ENCODE results near the gene EEIG2.

Gene EEIG2

DNA sequence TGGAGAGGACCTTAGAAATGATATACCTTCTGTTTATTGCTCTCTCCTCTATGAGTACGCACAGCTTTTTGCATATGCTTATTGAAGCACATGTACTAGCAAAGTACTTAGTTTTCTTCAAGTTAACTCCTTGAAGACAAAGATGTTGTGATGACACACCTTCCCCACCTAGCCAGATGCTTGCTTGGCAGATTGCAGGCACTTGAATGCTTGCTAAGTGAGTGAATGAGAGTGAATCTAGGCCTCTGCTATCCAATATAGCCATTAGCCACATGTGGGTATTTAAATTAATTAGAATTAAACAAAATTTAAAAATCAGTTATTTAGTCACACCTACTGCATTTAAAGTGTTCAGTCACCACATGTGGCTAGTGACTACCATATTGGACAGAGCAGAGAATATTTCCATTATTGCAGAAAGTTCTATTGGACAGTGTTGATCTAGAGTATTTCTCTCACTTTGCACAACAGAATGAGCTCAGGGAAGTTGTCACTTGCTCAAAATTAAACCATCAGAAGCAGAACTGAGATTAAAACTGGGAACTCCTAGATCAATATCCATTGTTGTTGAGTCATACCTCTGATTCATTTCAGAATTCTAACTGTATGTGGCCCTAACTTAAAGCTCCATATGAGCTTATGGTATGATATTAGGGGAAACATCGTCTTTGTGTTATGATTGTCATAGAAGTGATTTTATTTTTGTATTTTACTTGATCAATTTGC lies 8.6 kb upstream of the EEIG2 start:
- DNase-seq, result peak; percentile 92 to 98

DNA sequence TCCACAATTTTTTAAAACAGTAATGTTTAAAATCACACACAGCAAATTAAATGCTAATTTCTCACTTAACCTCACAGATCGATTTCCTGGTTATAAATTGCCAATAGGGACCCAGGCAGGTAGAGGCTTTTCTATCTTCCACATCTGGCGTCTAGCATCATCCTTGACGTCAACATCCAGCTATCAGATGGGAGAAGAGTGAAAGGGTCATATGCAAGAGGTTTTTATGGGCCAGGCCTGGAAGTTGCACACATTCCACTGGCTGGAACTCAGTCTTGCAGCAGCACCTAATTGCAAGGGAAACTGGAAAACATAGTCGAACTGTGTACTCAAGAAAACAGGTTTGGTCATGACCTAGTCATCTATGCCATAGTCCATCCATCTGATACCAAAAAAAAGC lies 6.0 kb upstream of the EEIG2 start:
- no peak for DNase-seq

DNA sequence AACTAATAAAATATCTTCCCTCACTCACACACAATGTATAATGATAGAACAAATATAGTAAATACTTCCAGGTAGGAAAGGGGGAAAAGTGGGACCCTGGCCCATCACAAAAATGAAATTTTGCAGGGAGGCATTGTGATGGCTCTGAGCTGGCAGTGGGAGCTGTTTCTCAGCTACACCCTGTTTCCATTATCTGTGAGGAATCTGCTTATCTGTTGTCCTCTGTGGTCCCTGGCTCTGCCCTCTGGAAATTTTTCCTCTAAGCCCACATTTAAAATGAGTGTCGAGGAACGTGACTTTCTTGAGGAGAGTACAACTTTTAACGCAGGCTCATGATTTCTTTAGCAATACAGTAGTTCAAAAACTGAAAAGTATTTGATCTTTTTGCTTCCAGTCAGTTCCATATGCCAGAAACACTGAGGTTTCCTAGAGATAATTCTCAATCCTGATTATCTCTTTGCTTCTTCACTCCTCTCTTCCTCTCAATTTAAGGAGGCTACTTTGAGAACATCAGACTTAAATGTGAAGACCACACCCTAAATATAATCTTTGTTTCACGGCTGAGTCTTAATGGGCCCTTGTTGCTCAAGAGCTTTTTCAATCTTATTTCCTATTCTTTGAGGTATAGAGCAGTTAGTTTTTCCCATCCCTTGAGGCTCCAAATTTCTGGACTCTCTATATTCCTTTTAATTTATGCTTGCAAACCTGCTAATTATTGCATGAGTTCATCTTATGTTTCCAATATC lies 5.0 kb upstream of the EEIG2 start:
- no peak for DNase-seq

DNA sequence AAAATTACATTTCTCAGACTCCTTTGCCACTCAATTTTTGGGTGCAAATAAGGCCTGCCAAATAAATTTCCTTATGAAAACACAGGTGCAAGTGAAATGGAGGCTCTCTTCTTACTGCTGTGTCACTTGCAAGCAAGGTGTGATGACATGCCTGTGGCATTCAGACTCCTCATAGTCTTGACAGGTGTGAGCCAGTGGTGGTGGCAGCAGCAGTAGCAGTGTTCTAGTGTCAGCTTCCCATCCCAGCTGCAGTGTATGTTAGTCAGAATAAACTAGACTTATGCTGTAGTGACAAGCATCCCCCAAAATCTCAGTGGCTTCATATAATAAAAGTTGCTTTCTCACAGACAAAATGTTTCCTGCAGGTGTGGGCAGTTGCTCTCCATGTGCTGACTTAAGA lies 3.8 kb upstream of the EEIG2 start:
- no peak for DNase-seq

DNA sequence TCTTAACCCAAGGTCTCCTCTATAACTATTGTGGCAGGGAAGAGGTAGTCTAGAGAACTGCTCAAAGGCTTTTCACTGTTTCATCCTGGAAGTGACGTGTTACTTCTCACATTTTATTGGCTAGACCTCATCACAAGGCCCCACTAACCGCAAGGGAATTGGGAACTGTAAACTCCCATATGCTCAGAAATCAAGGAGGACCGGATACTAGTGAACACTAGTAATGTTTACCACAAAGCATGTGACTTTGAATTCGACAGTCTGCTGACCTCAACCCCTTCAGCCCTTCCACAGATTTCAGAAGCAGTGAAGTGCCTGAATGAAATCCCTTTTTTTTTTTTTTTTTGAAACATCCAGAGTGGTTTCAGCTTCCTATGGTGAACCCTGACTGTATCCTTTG lies 3.4 kb upstream of the EEIG2 start:
- peak; percentile 86 to 90 for DNase-seq

DNA sequence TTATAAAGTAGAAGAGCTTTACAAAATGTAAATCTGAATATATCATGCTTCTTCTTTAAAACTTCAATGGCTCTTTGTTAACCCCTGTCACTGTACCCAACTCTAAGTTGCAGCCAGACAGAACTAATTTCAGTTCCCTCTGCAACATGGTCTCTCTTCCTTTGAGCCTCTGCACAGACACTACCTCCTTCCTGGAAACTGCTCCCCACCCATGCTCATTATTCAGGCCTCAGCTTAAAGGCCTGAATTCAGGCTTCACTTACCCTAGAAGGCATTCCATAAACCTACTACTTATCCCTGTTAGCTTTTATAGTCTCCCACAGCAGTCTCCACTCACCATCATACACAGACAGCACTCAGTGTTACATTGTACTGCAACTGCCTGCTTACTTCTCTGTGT lies 2.6 kb upstream of the EEIG2 start:
- DNase-seq, result no peak

DNA sequence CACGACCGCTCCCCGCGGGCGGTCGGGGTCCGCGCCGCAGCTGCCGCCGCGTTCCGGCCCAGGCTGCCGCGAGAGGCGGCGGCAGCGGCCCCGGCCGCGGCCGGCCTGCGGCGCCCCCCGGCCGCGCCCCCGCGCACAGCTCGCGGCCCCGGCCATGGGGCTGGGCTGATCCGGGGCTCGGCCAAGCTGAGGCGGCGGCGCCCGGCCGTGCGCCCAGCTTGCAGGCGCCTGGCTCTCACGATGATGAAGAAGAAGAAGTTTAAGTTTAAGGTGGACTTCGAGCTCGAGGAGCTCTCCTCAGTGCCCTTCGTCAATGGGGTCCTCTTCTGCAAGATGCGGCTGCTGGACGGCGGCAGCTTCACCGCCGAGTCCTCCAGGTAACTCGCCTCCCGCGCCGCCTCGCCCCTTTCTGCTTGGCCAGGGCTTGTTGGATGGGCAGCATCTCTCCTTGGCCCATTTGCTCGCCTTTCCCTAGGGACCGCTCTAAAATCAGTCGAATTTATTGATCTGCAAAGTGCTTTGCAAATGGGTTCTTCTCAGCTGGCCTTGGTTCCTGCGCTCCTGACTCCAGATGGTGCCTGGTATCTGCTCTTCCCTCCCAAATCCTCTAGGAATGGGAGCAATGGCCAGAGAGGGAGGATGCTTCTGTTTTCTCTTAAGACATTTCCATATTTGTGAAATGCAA lies 431 bp downstream of the EEIG2 start:
- no peak for DNase-seq

DNA sequence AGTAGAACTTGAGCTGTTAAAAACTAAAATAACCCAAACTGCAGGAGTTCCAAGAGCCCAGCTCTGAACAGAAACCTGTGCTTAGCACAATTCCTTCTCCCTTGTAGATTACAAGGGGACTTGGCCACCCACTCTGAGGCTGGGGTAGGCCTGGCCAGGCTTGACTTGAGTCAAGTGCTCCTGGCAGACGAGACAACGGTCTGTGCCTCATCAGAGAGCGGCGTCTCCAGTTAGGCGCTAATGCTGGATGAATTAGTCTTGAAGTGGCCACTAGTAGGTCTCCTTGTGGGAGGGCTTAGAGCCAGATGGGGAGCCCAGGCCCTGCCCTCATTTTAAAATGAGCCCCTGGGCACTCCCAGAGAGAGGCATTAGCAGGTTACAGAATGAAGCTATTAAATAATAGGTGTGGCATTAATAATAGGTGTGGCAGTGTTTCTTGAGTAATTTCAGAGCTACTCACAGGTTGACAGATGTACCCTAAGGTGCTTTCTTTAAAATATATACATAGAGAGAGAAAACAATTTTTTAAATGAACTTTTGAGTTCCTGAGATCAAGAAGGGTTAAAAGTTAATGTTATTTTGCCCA lies 1.1 kb downstream of the EEIG2 start:
- DNase-seq, result peak; percentile 80 to 88

DNA sequence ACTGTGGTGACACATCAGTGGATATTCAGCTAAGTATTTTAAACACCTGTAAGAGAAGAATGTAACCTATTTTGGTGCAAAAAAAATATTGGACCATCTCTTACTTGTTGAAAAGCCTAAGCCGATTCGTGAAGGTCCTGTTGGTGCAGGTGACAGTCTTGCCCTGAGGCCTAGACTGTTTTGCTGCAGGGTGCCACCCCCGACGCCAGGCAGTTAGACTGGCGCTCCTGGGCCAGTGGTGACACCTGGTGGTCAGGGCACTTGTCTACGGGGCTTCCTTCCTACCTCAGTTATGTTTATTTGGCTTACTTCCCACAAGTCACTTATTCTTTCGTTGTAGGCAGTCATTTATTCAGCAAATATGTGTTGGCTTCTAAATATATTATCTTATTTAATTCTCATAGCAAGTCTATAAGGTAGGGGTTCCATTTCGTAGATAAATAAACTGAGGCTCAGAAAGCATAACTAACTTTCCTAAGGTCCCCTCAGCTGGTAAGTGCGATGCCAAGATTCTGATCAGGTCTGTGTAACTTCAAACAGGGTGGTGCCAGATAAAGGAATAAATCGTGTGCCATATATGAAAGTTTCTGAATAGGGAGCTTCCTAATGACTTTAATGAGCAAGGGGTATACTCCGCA lies 1.9 kb downstream of the EEIG2 start:
- peak; percentile 59 to 78 for DNase-seq

DNA sequence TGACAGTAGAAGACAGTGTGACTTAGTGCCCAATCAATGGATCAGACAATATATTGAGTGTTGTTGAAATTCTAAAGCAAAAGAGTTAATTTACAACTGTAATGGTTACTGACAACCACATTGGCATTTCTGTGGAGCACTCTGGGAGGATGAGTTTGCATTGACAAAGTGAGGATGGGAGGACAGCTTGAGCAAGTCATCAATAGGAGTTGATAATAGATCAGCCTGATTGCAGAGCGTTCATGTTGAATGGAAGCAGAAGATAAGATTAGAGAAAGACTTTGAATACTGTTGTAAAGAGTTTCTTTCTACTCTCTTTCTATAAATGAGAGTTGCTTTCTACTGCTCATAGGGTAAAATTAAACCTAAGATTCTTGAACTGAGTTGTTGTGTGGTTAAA lies 3.9 kb downstream of the EEIG2 start:
- no peak for DNase-seq

DNA sequence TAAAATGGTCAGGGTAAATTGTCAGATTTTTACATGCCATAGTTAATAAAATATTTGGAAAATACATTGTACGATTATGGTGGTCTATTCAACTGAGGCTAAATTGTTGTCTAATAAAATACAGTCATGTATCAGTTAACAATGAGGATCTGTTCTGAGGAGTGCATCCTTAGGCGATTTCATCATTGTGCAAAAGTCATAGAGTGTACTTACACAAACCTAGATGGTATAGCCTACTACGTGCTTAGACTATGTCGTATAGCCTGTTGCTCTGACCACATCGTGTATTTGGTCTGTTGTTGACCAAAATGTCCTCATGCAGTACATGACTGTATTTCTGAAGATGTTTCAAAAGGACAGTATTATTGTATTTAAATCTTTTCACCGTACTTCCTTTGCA lies 5.2 kb downstream of the EEIG2 start:
- no peak for DNase-seq

DNA sequence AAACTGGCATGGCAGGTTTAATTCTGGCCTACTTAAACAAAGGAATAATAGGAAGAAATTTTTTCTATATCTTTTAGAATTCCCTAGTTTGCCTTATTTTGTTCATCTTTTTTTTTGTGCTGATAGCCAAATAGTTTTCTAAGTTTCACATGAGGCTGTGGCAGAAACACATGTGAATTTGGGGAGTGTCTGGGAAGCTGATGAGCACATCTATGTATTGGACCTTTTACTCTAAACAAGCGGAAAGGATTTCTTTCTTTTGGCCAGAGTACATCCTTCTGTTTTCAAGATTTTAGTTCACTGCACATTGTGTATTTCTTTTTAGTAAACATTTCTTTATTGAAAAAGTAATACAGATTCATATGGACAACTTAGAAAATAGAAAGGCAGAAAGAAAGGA lies 5.6 kb downstream of the EEIG2 start:
- no peak for DNase-seq

DNA sequence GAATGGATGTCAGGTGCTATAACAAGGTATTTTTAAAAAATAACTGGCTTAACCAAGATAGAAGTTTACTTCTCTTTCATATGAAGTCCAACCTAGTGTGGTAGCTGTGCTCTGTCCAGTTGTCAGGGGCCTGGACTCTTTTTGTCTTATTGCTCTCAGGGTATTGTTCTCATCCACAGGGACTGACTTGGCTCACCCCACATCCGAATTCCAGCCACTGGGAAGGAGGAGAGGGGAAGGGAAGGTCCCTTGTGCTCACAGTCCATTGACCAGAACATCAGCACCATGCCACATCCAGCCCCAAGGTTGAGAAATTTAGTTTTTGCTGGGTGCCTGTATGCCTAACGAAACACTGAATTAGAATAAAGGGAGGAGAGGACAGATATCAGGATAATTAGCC lies 8.7 kb downstream of the EEIG2 start:
- no peak for DNase-seq

DNA sequence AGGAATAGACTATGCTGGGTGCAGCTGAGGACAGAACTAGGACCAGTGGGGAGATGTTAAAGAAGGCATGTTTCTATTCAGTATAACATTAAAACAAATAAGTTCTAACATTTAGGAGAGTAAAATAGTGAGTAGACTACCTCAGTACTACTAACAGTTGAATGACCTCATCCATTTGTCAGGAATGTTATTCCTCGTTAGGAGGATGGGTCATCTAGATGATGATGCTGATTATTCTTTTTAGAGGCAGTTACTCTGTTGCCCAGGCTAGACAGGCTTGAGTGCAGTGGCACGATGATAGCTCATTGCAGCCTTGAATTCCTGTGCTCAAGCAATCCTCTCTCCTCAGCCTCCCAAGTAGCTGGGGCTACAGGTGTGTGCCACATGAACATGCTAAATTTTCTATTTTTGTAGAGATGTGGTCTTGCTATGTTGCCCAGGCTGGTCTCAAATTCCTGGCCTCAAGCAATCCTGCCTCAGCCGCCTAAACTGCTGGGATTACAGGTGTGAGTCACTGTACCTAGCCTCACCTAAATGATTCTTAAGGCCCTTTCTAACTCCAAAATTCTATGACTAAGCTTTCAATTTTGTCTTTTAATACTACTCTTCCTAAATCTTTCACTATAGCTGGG lies 9.3 kb downstream of the EEIG2 start:
- no peak for DNase-seq

DNA sequence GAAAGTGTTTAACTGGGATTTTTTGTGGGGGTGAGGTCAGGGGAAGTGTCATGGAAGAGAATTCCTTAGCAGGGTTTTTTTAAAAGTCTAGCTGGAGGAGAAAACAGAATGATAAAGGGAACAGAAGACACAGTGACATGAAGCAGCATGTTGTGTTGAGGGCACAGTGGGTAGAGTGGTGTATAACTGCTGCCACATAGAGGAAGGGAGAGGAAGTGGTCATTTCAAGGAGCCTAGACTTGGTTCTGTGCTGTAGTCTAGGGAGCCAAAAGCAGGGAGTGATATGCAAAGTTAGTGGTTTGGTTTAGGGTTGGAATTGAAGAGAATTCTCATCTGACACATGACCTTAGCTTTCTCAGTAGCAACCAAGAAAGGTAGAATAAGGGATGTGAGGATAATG lies 10.2 kb downstream of the EEIG2 start:
- DNase-seq, result peak in 1 of 2 donors; percentile 52

DNA sequence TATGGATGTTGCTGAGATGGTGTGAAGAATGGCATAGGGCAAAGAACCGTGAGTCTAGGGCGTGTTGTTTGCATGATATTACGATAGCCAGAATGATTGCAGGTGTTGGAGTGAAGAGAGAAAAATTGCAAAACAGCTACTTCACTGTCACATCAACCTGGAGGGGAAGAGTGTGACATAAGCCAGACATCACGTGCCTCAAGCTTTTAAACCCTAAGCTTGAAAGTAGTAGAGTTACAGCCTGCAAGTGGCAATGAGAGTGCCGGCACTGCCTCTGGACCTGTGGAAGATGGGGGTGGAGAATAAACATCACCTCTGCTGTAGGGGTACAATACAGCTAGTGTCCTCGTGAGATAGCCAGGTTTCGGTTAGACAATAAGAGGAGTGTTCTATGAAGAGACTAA lies 11.1 kb downstream of the EEIG2 start:
- DNase-seq, result no peak

DNA sequence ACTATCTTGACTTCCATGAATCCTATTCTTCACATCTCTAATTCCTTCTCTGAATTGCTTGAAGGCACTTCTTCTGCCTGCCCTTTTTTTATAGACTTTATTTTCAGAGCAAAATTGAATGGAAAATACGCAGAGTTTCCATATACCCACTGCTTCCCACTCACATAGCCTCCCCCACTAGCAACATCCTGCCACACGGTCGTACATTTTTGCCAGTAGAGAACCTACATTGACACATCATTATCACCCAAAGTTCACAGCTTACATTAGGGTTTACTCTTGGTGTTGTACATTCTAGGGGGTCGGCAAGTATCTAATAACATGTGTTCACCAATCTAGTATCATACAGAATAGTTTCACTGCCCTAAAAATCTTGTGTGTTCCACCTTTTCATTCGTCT lies 12.3 kb downstream of the EEIG2 start:
- DNase-seq, result no peak

DNA sequence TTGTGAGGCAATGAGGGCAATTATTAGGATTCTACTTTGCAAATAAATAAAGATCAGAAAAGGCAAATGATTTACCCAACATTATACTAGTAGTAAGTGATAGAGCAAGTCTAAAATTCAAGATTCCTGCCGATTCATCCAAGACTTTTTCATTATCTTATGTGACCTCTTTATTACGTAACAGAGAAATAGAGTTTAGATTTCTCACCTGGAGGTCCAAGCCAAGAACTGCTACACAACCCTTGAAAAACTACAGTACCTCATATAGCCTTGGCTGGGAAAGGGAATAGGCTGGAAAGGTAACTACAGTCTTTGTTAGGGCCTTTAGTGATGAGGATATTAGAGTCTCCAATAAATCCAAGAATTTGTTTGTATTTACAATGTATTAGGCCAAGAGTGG lies 13.3 kb downstream of the EEIG2 start:
- no peak for DNase-seq

DNA sequence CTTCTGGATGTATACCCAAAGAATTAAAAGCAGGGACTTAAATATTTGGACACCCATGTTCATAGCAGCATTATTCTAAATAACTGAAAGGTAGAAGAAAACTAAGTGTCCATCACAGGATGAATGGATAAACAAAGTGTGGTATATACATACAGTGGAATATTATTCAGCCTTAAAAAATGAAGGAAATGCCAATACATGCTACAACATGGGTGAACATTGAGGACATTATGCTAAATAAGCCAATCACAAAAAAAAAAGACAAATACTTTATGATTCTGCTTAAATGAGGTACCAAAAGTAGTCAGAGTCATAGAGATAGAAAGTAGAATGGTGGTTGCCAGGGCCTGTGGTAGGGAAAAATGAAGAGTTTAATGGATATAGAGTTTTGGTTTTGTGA lies 14.1 kb downstream of the EEIG2 start:
- no peak for DNase-seq

DNA sequence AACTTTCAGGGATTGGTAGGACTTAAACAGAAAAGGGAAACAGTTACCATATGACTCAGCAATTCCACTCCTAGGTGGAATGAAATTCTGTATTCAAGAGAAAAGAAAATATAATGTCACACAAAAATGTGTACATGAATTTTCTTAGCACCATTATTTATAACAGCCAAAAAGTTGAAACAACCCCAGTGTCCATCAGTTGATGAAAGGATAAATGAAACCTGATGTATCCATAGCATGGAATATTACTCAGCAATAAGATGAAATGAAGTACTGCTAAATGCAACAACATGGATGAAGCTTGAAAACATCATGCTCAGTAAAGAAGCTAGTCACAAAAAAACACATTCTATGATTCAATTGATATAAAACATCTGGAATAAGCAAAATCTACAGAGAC lies 15.5 kb downstream of the EEIG2 start:
- DNase-seq, result no peak

DNA sequence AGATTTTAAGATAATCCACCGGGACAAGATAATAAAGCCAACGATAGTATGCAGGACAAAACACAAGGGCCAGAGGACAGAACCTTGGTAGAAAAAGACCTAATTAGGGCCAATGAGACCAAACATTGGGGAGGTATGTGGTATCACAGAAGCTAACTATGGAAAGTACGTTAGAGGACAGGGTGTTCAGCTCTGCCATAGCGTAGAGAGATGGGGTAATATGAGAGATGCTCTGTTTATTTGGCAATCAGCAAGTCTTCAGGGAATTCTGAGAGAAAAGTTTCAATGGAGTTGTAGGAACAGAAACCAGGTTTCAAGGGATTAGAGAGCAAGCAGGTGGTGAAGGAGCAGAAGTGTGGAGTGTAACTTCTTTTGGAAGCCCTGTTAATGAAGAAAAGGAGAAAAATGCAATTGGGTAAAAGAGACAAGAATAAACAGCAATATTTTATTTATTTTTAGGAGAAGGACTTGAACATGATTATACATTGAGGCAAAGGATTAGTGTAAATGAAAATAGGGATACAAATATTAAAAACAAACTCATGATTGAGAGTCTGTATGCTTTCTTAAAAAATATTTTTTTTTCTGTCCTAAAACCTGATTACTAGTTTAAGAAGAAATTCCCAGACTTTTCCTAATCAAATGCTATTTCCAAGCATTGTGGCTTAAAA lies 24.0 kb downstream of the EEIG2 start:
- DNase-seq, result no peak

DNA sequence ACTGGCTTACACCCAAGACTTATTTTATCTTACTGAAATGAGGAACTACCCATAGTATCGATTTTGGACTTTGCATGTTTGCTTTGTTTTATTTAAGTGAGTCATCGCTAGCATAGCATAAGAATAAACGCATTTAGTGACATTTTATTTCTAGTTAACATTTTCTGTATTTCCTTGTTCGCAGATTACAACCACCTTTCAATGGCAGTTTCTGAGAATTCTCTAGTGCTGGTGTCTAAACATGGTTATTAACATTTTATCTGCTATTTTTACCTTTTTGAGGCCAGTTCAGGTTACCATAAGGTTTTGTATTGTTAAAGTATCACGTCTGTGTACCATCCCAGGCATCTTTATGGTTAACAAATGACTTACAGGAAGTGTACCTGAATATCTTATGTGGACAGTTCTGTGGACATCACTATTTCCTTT lies 24.5 kb downstream of the EEIG2 start:
- DNase-seq, result peak; percentile 27 to 38

All from inflammatory macrophage treated with lipopolysaccharide for 1 hour (primary cell).